Uterus (tissue), 2 donors: ENCODE measurements around the gene CD2AP.

Source experiments
- CTCF ChIP-seq, 4 experiments: fragments of 200-600 bp in 2 of 4; fragments of 450-650 bp in 2 of 4; sonication (generic) in 2 of 4; IDR thresholded peaks; one replicate each; pipeline ENCODE4 v1.5.1; 2016 to 2019; ENCODE audit warnings: antibody characterized with exemption in 4 of 4, mild to moderate bottlenecking in 2 of 4, moderate library complexity in 1 of 4
- POLR2A ChIP-seq, 2 donors: fragments of 450-650 bp; IDR thresholded peaks; one replicate each; pipeline ENCODE4 v1.6.1; 2016; ENCODE audit warnings: antibody characterized with exemption in 2 of 2, mild to moderate bottlenecking in 1 of 2, moderate library complexity in 1 of 2

DNA sequence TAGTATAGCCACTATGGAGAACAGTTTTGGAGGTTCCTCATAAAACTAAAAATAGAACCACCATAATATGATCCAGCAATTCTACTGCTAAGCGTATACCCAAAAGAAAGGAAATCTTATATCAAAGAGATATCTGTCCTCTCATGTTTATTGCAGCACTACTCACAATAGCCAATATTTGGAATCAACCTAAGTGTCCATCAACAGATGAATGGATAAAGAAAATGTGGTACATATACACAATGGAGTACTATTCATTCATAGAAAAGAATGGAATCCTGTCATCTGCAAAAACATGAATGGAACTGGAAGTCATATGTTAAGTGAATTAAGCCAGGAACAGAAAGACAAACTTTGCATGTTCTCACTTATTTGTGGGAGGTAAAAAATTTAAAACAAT lies 5.7 kb upstream of the CD2AP start:
- no peak for TF ChIP-seq CTCF (IDR thresholded peaks at IDR 0.05)
- TF ChIP-seq POLR2A (IDR thresholded peaks at IDR 0.05), result no peak
